NCI-H1105 (cell line): ENCODE measurements around the gene PPIF.
A peak's percentile ranks its signal among the peaks of the same experiment; 100 is the strongest.
"Not testable (repeated sequence)": the region's sequence is repeated elsewhere in the genome, so short reads cannot be mapped to it uniquely, and the experiment has no call there.

Source experiments
- DNase-seq: peaks from one replicate; lab custom pipeline; 2025; lab: John Stamatoyannopoulos, UW

Gene PPIF

GRCh38 chr10:79331709-79332108, 15.6 kb upstream of the PPIF start:
- DNase-seq: no peak

GRCh38 chr10:79332610-79333315, 14.5 kb upstream of the PPIF start:
- not testable (repeated sequence) for DNase-seq

GRCh38 chr10:79333513-79333912, 13.8 kb upstream of the PPIF start:
- DNase-seq: no peak

GRCh38 chr10:79334573-79334972, 12.7 kb upstream of the PPIF start:
- no peak for DNase-seq

- DNase-seq: no peak
Observed at GRCh38 chr10:79335094-79335469, 12.2 kb upstream of the PPIF start.

GRCh38 chr10:79335470-79336235, 11.6 kb upstream of the PPIF start:
- no peak for DNase-seq

- no peak for DNase-seq
Observed at GRCh38 chr10:79336276-79336675, 11.0 kb upstream of the PPIF start.

- DNase-seq: no peak
Observed at GRCh38 chr10:79336739-79337138, 10.5 kb upstream of the PPIF start.

GRCh38 chr10:79337783-79338469, 9.3 kb upstream of the PPIF start:
- not testable (repeated sequence) for DNase-seq

- no peak for DNase-seq
Observed at GRCh38 chr10:79339266-79339665, 8.0 kb upstream of the PPIF start.

- no peak for DNase-seq
Observed at GRCh38 chr10:79340646-79341244, 6.5 kb upstream of the PPIF start.

GRCh38 chr10:79342295-79342761, 4.9 kb upstream of the PPIF start:
- DNase-seq: no peak

- no peak for DNase-seq
Observed at GRCh38 chr10:79342811-79343561, 4.3 kb upstream of the PPIF start.

GRCh38 chr10:79344502-79345195, 2.6 kb upstream of the PPIF start:
- DNase-seq: peak; percentile 38

GRCh38 chr10:79345241-79346011, 1.8 kb upstream of the PPIF start:
- DNase-seq: no peak

- no peak for DNase-seq
Observed at GRCh38 chr10:79346012-79346340, 1.3 kb upstream of the PPIF start.

GRCh38 chr10:79346388-79347225, 662 bp upstream of the PPIF start:
- no peak for DNase-seq

- DNase-seq: peak; percentile 2
Observed at GRCh38 chr10:79347894-79348639, 798 bp downstream of the PPIF start.

GRCh38 chr10:79348640-79348988, 1.3 kb downstream of the PPIF start:
- no peak for DNase-seq
